Fibroblast of the aortic adventitia (primary cell): ENCODE data around the gene CACNB1. TPM values are rescaled to one million over a fixed set of nuclear protein-coding genes. Genes with fewer than 3 reads are reported as not detected.
"Not testable (repeated sequence)": the region's sequence is repeated elsewhere in the genome, so short reads cannot be mapped to it uniquely, and the experiment has no call there.

ENCODE experiments used
- DNase-seq: peaks from one replicate; pipeline ENCODE4 v3.0.0-alpha.2; 2010; ENCODE audit warnings: low read depth
- H3K4me3 ChIP-seq: 2 replicates; pipeline ENCODE4 v1.5.1; 2011; ENCODE audit warnings: low read depth, mild to moderate bottlenecking, control low read depth, low read length, moderate library complexity
- total RNA-seq: library from RNA; depleted of rRNA; stranded (reverse); fragments of >200 nt; gene quantifications from 2 replicates; pipeline ENCODE4 v1.2.3, GENCODE V29; 2012; ENCODE audit warnings: low replicate concordance
- TF ChIP-seq, protein P1 (sequence below): IDR thresholded peaks from 2 replicates; pipeline ENCODE4 v1.5.1; 2011; ENCODE audit warnings: mild to moderate bottlenecking, low read length, control low read depth, inconsistent platforms; ENCODE audit not compliant: insufficient read depth

Gene CACNB1
- total RNA-seq, 1 donor: 7.0 TPM

GRCh38 chr17:39139561-39139960 lies 57.9 kb downstream of the CACNB1 start:
- DNase-seq: no peak
- TF ChIP-seq, protein P1, sequence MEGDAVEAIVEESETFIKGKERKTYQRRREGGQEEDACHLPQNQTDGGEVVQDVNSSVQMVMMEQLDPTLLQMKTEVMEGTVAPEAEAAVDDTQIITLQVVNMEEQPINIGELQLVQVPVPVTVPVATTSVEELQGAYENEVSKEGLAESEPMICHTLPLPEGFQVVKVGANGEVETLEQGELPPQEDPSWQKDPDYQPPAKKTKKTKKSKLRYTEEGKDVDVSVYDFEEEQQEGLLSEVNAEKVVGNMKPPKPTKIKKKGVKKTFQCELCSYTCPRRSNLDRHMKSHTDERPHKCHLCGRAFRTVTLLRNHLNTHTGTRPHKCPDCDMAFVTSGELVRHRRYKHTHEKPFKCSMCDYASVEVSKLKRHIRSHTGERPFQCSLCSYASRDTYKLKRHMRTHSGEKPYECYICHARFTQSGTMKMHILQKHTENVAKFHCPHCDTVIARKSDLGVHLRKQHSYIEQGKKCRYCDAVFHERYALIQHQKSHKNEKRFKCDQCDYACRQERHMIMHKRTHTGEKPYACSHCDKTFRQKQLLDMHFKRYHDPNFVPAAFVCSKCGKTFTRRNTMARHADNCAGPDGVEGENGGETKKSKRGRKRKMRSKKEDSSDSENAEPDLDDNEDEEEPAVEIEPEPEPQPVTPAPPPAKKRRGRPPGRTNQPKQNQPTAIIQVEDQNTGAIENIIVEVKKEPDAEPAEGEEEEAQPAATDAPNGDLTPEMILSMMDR: no peak
- no peak overlapping the region for H3K4me3 ChIP-seq

GRCh38 chr17:39139161-39139511 lies 58.3 kb downstream of the CACNB1 start:
- TF ChIP-seq, protein P1: no peak
- no peak overlapping the region for H3K4me3 ChIP-seq
- peak; percentile 72 for DNase-seq

GRCh38 chr17:39138431-39139160 lies 58.9 kb downstream of the CACNB1 start:
- DNase-seq: no peak
- TF ChIP-seq, protein P1: no peak
- no peak overlapping the region for H3K4me3 ChIP-seq

DNA sequence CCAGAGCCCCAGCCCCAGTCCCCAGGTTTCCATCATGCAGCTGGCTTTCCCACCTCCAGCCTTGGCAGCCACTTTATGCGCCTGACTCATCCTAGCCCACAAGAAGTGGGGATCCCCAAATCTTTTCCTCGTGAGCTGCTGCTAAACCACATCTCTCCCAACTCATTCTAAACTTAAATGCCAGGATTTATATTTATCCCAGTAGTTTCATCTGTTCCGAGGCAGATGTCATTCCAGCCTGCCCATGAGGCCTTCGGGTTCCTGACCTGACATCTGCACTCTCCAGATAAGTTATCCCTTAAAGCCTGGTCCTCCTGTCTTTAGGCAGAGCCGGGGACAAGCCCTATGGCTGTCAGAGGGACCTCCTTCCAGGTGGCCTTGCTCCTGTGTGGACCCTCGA lies 62.6 kb downstream of the CACNB1 start:
- H3K4me3 ChIP-seq: no peak overlapping the region
- DNase-seq: no peak
- TF ChIP-seq, protein P1: no peak

DNA sequence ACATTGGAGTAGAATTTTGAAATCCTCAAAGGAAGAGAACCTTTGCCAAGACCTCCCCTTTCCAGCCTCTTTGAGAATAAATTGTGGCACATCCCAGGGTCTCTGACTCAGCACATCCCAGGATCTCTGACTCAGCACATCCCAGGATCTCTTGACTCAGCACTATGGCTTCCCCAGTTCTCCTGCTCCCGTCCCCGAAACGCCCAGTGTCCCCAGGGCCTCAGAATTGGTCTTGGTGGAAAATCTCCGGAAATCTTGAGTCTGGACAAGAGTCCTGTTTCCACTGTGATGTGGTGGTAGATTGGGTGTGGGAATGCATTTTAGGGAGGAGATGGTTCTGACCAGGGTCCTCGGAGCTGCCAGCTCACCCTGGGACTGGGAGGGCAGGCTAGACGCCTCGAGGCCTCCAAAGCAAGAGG lies 65.3 kb downstream of the CACNB1 start:
- TF ChIP-seq, protein P1: no peak
- DNase-seq: peak; percentile 92
- no peak overlapping the region for H3K4me3 ChIP-seq

- TF ChIP-seq, protein P1: no peak
- no peak overlapping the region for H3K4me3 ChIP-seq
- no peak for DNase-seq
Observed at GRCh38 chr17:39131616-39132015, 65.9 kb downstream of the CACNB1 start.

GRCh38 chr17:39130205-39130604 lies 67.3 kb downstream of the CACNB1 start:
- no peak overlapping the region for H3K4me3 ChIP-seq
- TF ChIP-seq, protein P1: no peak
- DNase-seq: no peak

GRCh38 chr17:39129544-39129943 lies 67.9 kb downstream of the CACNB1 start:
- H3K4me3 ChIP-seq, DNase-seq: not testable (repeated sequence)
